Thyroid gland (tissue), 4 donors: ENCODE results near the gene EIF4A3. TPM values are rescaled to one million over a fixed set of nuclear protein-coding genes. Genes with fewer than 3 reads are reported as not detected.

ENCODE experiments used
- DNase-seq, 2 donors: peaks; one replicate each; pipeline ENCODE4 v3.0.0-alpha.2; 2019
- H3K27ac ChIP-seq, 3 donors: fragments of 200-600 bp; sonication (generic); 1 replicate in 2 of 3; 2 replicates in 1 of 3; pipeline ENCODE4 v1.5.1; 2016 to 2019; ENCODE audit warnings: mild to moderate bottlenecking in 1 of 3, moderate library complexity in 1 of 3
- H3K27me3 ChIP-seq: fragments of 200-600 bp; sonication (generic); one replicate; pipeline ENCODE4 v1.5.1; 2019
- H3K36me3 ChIP-seq, 2 donors: fragments of 200-600 bp; sonication (generic); one replicate each; pipeline ENCODE4 v1.5.1; 2016 to 2019
- H3K4me1 ChIP-seq, 2 donors: fragments of 200-600 bp; sonication (generic); one replicate each; pipeline ENCODE4 v1.5.1; 2017 to 2019
- H3K4me3 ChIP-seq, 3 donors: fragments of 200-600 bp; sonication (generic); replicated peaks in 1 of 3; 1 replicate in 2 of 3; 2 replicates in 1 of 3; pipeline ENCODE4 v1.5.1; 2016; ENCODE audit warnings: mild to moderate bottlenecking in 1 of 3
- H3K9me3 ChIP-seq: fragments of 200-600 bp; sonication (generic); one replicate; pipeline ENCODE4 v1.5.1; 2017
- POLR2A ChIP-seq, 2 donors: fragments of 450-650 bp; IDR thresholded peaks; one replicate each; pipeline ENCODE4 v1.6.1; 2017; ENCODE audit warnings: antibody characterized with exemption in 2 of 2, mild to moderate bottlenecking in 2 of 2, moderate library complexity in 1 of 2
- WGBS, 2 donors: methylation state at CpG; one replicate each; pipeline ENCODE4 v1.1.5; 2017; 5-methylcytosine and 5-hydroxymethylcytosine counted together
- intact Hi-C: fragments of 100-400 bp; cut with DNase I; formaldehyde crosslinking; loops from one replicate; pipeline ENCODE4 v1.15.1; 2023
- total RNA-seq, 4 donors: library from RNA; depleted of rRNA; stranded (reverse); fragments of >200 nt; gene quantifications; one replicate each; pipeline ENCODE4 v1.2.3, GENCODE V29; 2016
- TF ChIP-seq, protein P1 (sequence below), 6 experiments: fragments of 200-600 bp in 3 of 6; fragments of 450-650 bp in 3 of 6; sonication (generic) in 3 of 6; IDR thresholded peaks; one replicate each; pipeline ENCODE4 v1.5.1; 2016 to 2019; ENCODE audit warnings: antibody characterized with exemption in 6 of 6, mild to moderate bottlenecking in 2 of 6, inconsistent platforms in 1 of 6, moderate library complexity in 1 of 6

Gene EIF4A3
- total RNA-seq, 4 donors from 2014 or later: 42.9 to 79.8 (median 47.4) TPM

DNA sequence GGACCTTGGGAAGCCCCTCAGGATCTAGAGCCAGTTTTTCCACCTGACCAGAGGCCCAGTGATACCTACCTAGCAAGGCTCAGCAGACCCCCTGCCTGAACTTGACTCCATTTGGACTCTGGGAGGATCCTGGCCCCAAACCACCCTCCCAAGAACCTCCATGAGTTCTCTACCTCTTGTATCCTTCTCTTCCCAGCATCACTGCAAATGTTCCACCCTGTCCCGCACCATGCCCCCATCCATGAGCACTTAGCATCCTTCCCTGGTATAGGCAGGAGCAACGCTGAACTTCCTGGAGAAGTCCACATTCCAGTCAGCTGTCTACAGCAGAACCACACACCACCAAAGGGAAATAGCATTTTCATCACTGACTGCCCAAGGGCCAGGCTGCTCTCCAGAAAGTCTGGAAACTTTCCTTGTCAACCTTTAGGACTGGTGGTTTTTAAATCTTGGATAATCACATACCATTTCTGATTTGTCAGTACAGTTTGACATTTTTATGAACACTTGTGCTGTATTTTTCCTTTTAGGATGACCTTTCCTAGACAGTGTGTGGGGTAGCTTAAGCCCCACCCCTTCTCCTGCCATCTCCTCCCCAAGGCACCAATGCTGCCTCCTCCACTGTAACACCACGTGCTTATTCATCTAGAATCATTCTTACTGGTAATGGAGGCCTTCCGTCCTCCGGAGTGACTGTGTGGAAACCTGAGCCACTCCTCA, 13.9 kb downstream of the EIF4A3 start:
- TF ChIP-seq, protein P1, sequence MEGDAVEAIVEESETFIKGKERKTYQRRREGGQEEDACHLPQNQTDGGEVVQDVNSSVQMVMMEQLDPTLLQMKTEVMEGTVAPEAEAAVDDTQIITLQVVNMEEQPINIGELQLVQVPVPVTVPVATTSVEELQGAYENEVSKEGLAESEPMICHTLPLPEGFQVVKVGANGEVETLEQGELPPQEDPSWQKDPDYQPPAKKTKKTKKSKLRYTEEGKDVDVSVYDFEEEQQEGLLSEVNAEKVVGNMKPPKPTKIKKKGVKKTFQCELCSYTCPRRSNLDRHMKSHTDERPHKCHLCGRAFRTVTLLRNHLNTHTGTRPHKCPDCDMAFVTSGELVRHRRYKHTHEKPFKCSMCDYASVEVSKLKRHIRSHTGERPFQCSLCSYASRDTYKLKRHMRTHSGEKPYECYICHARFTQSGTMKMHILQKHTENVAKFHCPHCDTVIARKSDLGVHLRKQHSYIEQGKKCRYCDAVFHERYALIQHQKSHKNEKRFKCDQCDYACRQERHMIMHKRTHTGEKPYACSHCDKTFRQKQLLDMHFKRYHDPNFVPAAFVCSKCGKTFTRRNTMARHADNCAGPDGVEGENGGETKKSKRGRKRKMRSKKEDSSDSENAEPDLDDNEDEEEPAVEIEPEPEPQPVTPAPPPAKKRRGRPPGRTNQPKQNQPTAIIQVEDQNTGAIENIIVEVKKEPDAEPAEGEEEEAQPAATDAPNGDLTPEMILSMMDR (IDR thresholded peaks at IDR 0.05): no peak
- no peak for TF ChIP-seq POLR2A (IDR thresholded peaks at IDR 0.05)
- Histone ChIP-seq H3K27me3 (no peaks in the 10 kb centered on the region), H3K4me3 (no peak overlapping the region), H3K9me3 (no peaks in the 10 kb centered on the region), H3K4me1 (no peaks in the 10 kb centered on the region), H3K36me3 (peaks cover 46% of the 10 kb centered on the region in 2 donors), H3K27ac (no peak overlapping the region)
- intact Hi-C loops: no loop called here
- no peak for DNase-seq
- 92 to 94% methylated on average over 5 of the region's 5 CpGs for WGBS, 2 donors

DNA sequence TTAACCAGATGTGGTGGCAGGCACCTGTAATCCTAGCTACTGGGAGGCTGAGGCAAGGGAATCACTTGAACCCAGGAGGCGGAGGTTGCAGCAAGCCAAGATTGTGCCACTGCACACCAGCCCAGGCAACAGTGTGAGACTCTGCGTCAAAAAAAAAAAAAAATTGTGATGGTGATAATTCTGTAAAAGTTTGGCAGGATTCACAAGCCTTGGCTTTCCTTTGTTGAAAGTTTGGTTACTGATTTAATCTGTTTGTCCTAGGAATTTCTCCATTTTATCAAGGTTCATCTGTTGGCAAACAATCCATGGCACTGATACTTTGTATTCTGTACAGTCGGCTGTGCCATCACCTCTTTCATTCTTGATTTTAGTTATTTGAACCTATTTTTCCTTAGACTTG, 15.9 kb downstream of the EIF4A3 start:
- intact Hi-C loops: no loop called here
- no peak for DNase-seq
- no peaks in the 10 kb centered on the region for H3K9me3 ChIP-seq
- peaks cover 0 to 3% of the 10 kb centered on the region in 2 donors for H3K4me1 ChIP-seq
- WGBS, 2 donors: 87 to 90% methylated on average over 3 of the region's 3 CpGs
- H3K27ac ChIP-seq: no peak overlapping the region
- H3K36me3 ChIP-seq: peaks cover 25% of the 10 kb centered on the region in 2 donors
- H3K27me3 ChIP-seq: no peaks in the 10 kb centered on the region
- no peak overlapping the region for H3K4me3 ChIP-seq
- TF ChIP-seq, protein P1 (IDR thresholded peaks at IDR 0.05): no peak
- no peak for TF ChIP-seq POLR2A (IDR thresholded peaks at IDR 0.05)

DNA sequence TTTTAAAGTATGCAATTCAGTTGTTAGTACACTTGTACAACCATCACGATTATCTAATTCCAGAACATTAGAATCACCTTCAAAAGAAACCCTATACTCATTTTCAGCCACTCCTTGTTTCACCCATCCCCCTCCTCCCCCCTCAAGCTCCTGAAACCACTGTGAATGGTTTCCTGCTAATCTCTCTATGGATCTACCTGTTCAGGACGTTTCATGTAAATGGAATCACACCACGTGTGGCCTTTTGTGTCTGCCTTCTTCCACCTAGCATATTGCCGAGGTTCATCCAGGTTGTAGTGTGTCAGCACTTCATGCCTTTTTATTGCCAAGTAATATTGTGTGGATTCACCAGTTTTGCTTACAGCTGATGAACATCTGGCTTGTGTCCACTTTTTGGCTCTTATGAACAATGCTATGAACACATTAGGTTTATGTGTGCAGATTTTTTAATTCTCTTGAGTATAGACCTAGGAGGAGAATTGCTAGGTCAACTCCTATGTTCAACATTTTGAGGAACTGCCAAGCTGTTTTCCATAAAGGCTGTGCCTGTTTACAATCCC, 17.8 kb downstream of the EIF4A3 start:
- no peak overlapping the region for H3K4me3 ChIP-seq
- peaks cover 7 to 8% of the 10 kb centered on the region in 2 donors for H3K36me3 ChIP-seq
- no peaks in the 10 kb centered on the region for H3K27me3 ChIP-seq
- no peaks in the 10 kb centered on the region for H3K9me3 ChIP-seq
- TF ChIP-seq, protein P1 (IDR thresholded peaks at IDR 0.05): no peak
- no peak for TF ChIP-seq POLR2A (IDR thresholded peaks at IDR 0.05)
- no peak for DNase-seq
- peaks cover 0 to 15% of the 10 kb centered on the region in 2 donors for H3K4me1 ChIP-seq
- 32 to 37% methylated on average over 4 of the region's 4 CpGs for WGBS, 2 donors
- intact Hi-C loops: no loop called here
- no peak overlapping the region for H3K27ac ChIP-seq

DNA sequence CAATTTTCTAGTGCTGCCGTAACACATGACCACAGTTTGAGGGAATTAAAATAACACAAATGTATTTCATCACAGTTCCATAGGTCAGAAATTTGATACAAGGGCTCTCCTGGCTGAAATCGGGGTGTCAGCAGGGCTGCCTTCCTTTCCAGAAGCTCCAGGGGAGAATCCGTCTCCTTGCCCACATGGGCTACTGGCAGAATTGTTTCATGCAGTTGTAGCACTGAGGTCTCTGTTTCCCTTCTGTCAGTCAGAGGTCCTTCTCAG, 20.5 kb downstream of the EIF4A3 start:
- H3K4me1 ChIP-seq: peaks cover 0 to 15% of the 10 kb centered on the region in 2 donors
- no peaks in the 10 kb centered on the region for H3K36me3 ChIP-seq
- intact Hi-C loops: no loop called here
- H3K4me3 ChIP-seq: no peak overlapping the region
- WGBS, 2 donors: 77 to 86% methylated on average over 3 of the region's 3 CpGs
- H3K27ac ChIP-seq: no peak overlapping the region
- H3K9me3 ChIP-seq: no peaks in the 10 kb centered on the region
- TF ChIP-seq POLR2A (IDR thresholded peaks at IDR 0.05): no peak
- TF ChIP-seq, protein P1 (IDR thresholded peaks at IDR 0.05): no peak
- H3K27me3 ChIP-seq: no peaks in the 10 kb centered on the region
- no peak for DNase-seq

DNA sequence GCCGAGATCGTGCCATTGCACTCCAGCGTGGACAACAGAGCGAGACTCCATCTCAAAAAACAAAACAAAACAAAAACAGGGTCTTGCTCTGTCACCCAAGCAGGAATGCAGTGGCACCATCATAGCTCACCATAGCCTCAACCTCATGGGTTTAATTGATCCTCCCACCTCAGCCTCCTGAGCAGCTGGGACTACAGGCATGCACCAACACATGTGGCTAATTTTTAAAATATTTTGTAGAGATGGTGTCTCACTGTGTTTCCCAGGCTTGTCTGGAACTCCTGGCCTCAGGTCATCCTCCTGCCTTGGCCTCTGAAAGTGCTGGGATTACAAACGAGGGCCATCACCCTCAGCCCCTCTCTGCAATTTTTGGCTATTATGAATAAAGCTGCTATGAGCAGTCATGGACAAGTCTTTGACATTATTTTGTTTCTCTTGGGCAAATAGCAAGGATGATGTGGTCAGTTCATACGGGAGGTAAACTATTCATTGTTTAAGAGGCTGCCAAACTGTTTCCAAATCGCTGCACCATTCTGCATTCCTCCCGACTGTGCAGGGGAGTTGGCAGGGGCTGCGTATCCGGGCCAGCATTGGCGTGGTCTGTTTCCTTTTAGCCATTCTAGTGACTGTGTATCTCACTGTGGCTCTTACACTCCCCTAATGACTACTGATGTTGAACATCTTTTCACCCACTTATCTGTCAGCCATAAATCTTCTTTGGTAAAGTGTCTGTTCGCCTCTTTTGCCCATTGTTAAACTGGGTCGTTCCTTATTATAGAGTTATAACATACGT, 21.1 kb downstream of the EIF4A3 start:
- Histone ChIP-seq H3K9me3 (no peaks in the 10 kb centered on the region), H3K4me1 (peaks cover 0 to 15% of the 10 kb centered on the region in 2 donors), H3K27ac (no peak overlapping the region), H3K36me3 (no peaks in the 10 kb centered on the region), H3K4me3 (no peak overlapping the region), H3K27me3 (no peaks in the 10 kb centered on the region)
- 55 to 59% methylated on average over 14 of the region's 14 CpGs for WGBS, 2 donors
- TF ChIP-seq POLR2A (IDR thresholded peaks at IDR 0.05): no peak
- TF ChIP-seq, protein P1 (IDR thresholded peaks at IDR 0.05): no peak
- peak; percentile 26 to 50 for DNase-seq
- intact Hi-C loops: no loop called here
